Endothelial cell of umbilical vein (primary cell): ENCODE measurements around the gene TNPO2. TPM values are rescaled to one million over a fixed set of nuclear protein-coding genes. Genes with fewer than 3 reads are reported as not detected.

Experiments used
- BruUV-seq: library from RNA; stranded (reverse); fragments of 400-500 nt; replicated peaks from 2 replicates; lab custom pipeline; 2021; lab: Mats Ljungman, UMichigan
- CTCF ChIA-PET: fragments of 300-600, 350-600 bp; sonication (Branson Sonifier 250); formaldehyde crosslinking; loops from one replicate; lab custom pipeline; 2021; ENCODE audit warnings: antibody characterized with exemption, inconsistent platforms; lab: Charles Lee
- POLR2A ChIA-PET: fragments of 300-600, 350-600 bp; sonication (Branson Sonifier 250); formaldehyde crosslinking; loops from one replicate; lab custom pipeline; 2021; ENCODE audit warnings: antibody characterized with exemption, inconsistent platforms; lab: Charles Lee
- DNase-seq: peaks from one replicate; pipeline ENCODE4 v3.0.0-alpha.2; 2011; ENCODE audit warnings: low read depth, low spot score
- FAIRE-seq: peaks from 2 replicates; lab custom pipeline; 2011; peaks lifted over from hg19 to GRCh38; lab: Jason Lieb, UNC
- H2AFZ ChIP-seq: 2 replicates; pipeline ENCODE4 v1.6.0; 2012; ENCODE audit warnings: low read depth, low read length, control low read depth, inconsistent platforms
- H3K27ac ChIP-seq: 2 replicates; pipeline ENCODE4 v1.5.1; 2011; ENCODE audit warnings: low read depth, mild to moderate bottlenecking, control low read depth, low read length, moderate library complexity; ENCODE audit not compliant: insufficient read depth
- H3K27me3 ChIP-seq, 2 experiments: 2 replicates each; pipeline versions ENCODE4 v1.6.0 to v1.6.1; 2011; ENCODE audit warnings: low read length in 2 of 2, mixed read lengths in 1 of 2; ENCODE audit not compliant: control insufficient read depth in 2 of 2, insufficient read depth in 2 of 2
- H3K36me3 ChIP-seq, 2 experiments: 2 replicates in 1 of 2; 3 replicates in 1 of 2; pipeline ENCODE4 v1.5.1; 2011; ENCODE audit warnings: low read length in 2 of 2, mild to moderate bottlenecking in 1 of 2, moderate library complexity in 1 of 2; ENCODE audit not compliant: control insufficient read depth in 2 of 2, insufficient read depth in 2 of 2; ENCODE audit errors: extremely low read depth in 1 of 2
- H3K4me1 ChIP-seq: 3 replicates; pipeline ENCODE4 v1.5.1; 2011; ENCODE audit warnings: mild to moderate bottlenecking, low read length; ENCODE audit not compliant: control insufficient read depth, insufficient read depth; ENCODE audit errors: extremely low read depth
- H3K4me2 ChIP-seq: 2 replicates; pipeline ENCODE4 v1.6.1; 2011; ENCODE audit warnings: low read length, control low read depth, mixed read lengths; ENCODE audit not compliant: insufficient read depth
- H3K4me3 ChIP-seq, 3 experiments: fragments of 200-600 bp in 1 of 3; sonication (generic), shearing (Covaris generic) in 1 of 3; replicated peaks in 1 of 3; 2 replicates each; pipeline ENCODE4 v1.5.1; 2011 to 2016; ENCODE audit warnings: control low read depth in 3 of 3, low read length in 3 of 3, mild to moderate bottlenecking in 2 of 3, inconsistent platforms in 1 of 3, low read depth in 1 of 3, moderate library complexity in 1 of 3; ENCODE audit not compliant: insufficient read depth in 1 of 3
- H3K79me2 ChIP-seq: 2 replicates; pipeline ENCODE4 v1.6.0; 2012; ENCODE audit warnings: low read length, inconsistent platforms; ENCODE audit not compliant: control insufficient read depth, insufficient read depth
- H3K9ac ChIP-seq: replicated peaks from 2 replicates; pipeline ENCODE3; 2011; ENCODE audit warnings: low read length, control low read depth; ENCODE audit not compliant: insufficient read depth; ENCODE audit errors: extremely low read depth
- H3K9me1 ChIP-seq: replicated peaks from 3 replicates; pipeline ENCODE4 v1.6.0; 2011; ENCODE audit warnings: mild to moderate bottlenecking, low read length; ENCODE audit not compliant: control insufficient read depth, insufficient read depth; ENCODE audit errors: extremely low read depth
- H3K9me3 ChIP-seq: replicated peaks from 2 replicates; pipeline ENCODE4 v1.5.1; 2012; ENCODE audit warnings: low read length, inconsistent platforms; ENCODE audit not compliant: control insufficient read depth, insufficient read depth
- H4K20me1 ChIP-seq: replicated peaks from 2 replicates; pipeline ENCODE3; 2011; ENCODE audit warnings: mild to moderate bottlenecking, low read length; ENCODE audit not compliant: control insufficient read depth, insufficient read depth; ENCODE audit errors: extremely low read depth
- CTCF ChIP-seq, 2 donors: IDR thresholded peaks; 1 replicate in 1 of 2; 2 replicates in 1 of 2; pipeline ENCODE4 v1.5.1; 2011; ENCODE audit warnings: low read length in 2 of 2, mild to moderate bottlenecking in 2 of 2, moderate library complexity in 2 of 2, control low read depth in 1 of 2, inconsistent platforms in 1 of 2, low read depth in 1 of 2; ENCODE audit not compliant: insufficient read depth in 1 of 2; ENCODE audit errors: extremely low read depth in 1 of 2
- EZH2 ChIP-seq: IDR thresholded peaks from 2 replicates; pipeline ENCODE4 v1.6.1; 2012; ENCODE audit warnings: borderline replicate concordance, low read depth, mild to moderate bottlenecking, moderate library complexity, low read length, inconsistent platforms; ENCODE audit not compliant: severe bottlenecking
- FOS ChIP-seq: IDR thresholded peaks from 2 replicates; pipeline ENCODE4 v1.6.1; 2011; ENCODE audit warnings: mild to moderate bottlenecking, low read length, moderate library complexity, borderline replicate concordance; ENCODE audit not compliant: insufficient read depth
- GATA2 ChIP-seq: IDR thresholded peaks from 2 replicates; pipeline ENCODE4 v1.7.0; 2011; ENCODE audit warnings: low read depth, mild to moderate bottlenecking, moderate library complexity, mixed read lengths, low read length; ENCODE audit not compliant: insufficient read length, insufficient read depth
- JUN ChIP-seq: IDR thresholded peaks from 2 replicates; pipeline ENCODE4 v1.6.1; 2011; ENCODE audit warnings: borderline replicate concordance, low read depth; ENCODE audit not compliant: insufficient read length, insufficient read depth
- MAX ChIP-seq: IDR thresholded peaks from 2 replicates; pipeline ENCODE4 v1.6.1; 2011; ENCODE audit not compliant: insufficient read depth, insufficient read length
- MYC ChIP-seq: IDR thresholded peaks from one replicate; pipeline ENCODE4 v1.6.1; 2011; ENCODE audit warnings: mild to moderate bottlenecking, low read depth, low read length
- POLR2A ChIP-seq: IDR thresholded peaks from 2 replicates; pipeline ENCODE4 v1.6.1; 2012; ENCODE audit warnings: low read depth, mild to moderate bottlenecking, control low read depth, low read length
- POLR2AphosphoS5 ChIP-seq: IDR thresholded peaks from 2 replicates; pipeline ENCODE4 v1.6.1; 2012; ENCODE audit warnings: low read depth, mild to moderate bottlenecking, control low read depth, low read length, moderate library complexity; ENCODE audit not compliant: insufficient read depth
- dilution Hi-C: fragments of 300-500 bp; cut with MboI; formaldehyde crosslinking; loops from one replicate; pipeline ENCODE4 v1.15.0; 2019; ENCODE audit warnings: low sequenced_read_pairs; ENCODE audit not compliant: extremely low pct_ligation_motif_present
- intact Hi-C: fragments of 100-400 bp; cut with micrococcal nuclease; formaldehyde crosslinking; loops from one replicate; pipeline ENCODE4 v1.10.0; 2022
- polyA plus RNA-seq, 4 experiments: library from polyadenylated mRNA; depleted of rRNA in 3 of 4; stranded (reverse) in 3 of 4; unstranded in 1 of 4; fragments of >200 nt; gene quantifications; 2 replicates each; pipeline versions ENCODE4 v1.2.1 to v1.2.3, GENCODE V29; 2011 to 2012; ENCODE audit warnings: missing spikeins in 1 of 4
- total RNA-seq: library from RNA; stranded (reverse); gene quantifications from 2 replicates; pipeline ENCODE4 v1.2.3, GENCODE V29; 2021

TNPO2 gene
- total and polyA plus RNA-seq, 2 donors (not counting 3 experiments of a cell fraction or from before 2014, with no cell fraction given), result 94.5 to 98.8 TPM

GRCh38 chr19:12670159-12670928 is 53.4 kb downstream of the TNPO2 start:
- no peak for FAIRE-seq
- H2AFZ ChIP-seq, result no peak overlapping the region
- peaks cover 3 to 16% of the 10 kb centered on the region in 2 experiments for H3K36me3 ChIP-seq
- no peaks in the 10 kb centered on the region for H4K20me1 ChIP-seq
- H3K27ac ChIP-seq, result no peak overlapping the region
- H3K9ac ChIP-seq, result peak overlapping the region; percentile 90
- H3K4me1 ChIP-seq, result peaks cover 20% of the 10 kb centered on the region
- CTCF ChIA-PET, result interaction anchor here (1.2 to 2.8 kb wide), 4 partner anchors 30 to 872 kb away, joined by 3 to 20 read pairs (median 10); partner anchors contain the start of gene ZNF491
- no peaks in the 10 kb centered on the region for H3K9me1 ChIP-seq
- no peaks in the 10 kb centered on the region for H3K27me3 ChIP-seq
- no peak for DNase-seq
- TF ChIP-seq JUN (no peak), GATA2 (no peak), MYC (no peak), POLR2AphosphoS5 (no peak), FOS (no peak), EZH2 (no peak), CTCF (IDR thresholded peaks at IDR 0.05; ENCODE audit: extremely low read depth in 1 of 2, insufficient read depth in 1 of 2, low read depth in 1 of 2, low read length in 2 of 2) (no peak), MAX (no peak), POLR2A (no peak)
- H3K4me3 ChIP-seq, result peak overlapping the region; percentile 52 to 87 (median 83)
- peak overlapping the region; percentile 78 for H3K4me2 ChIP-seq
- POLR2A ChIA-PET, result no interaction called here
- no peaks in the 10 kb centered on the region for H3K9me3 ChIP-seq
- BruUV-seq, result no TSS peak
- dilution Hi-C loops, result no loop called here
- intact Hi-C loops, result loop anchor here (5.0 kb wide), 1 partner anchor 683 kb away; no protein-coding TSS in a partner anchor
- peaks cover 16% of the 10 kb centered on the region for H3K79me2 ChIP-seq
